ENCODE measurements around the gene SNX15.

SNX15 gene

GRCh38 chr11:64994318-64994717 lies 32.9 kb upstream of the SNX15 start:
- H3K27ac ChIP-seq = no peak overlapping the region
- no peaks in the 10 kb centered on the region for H3K9me3 ChIP-seq
- H3K27me3 ChIP-seq = no peaks in the 10 kb centered on the region
- TF ChIP-seq, protein P1, sequence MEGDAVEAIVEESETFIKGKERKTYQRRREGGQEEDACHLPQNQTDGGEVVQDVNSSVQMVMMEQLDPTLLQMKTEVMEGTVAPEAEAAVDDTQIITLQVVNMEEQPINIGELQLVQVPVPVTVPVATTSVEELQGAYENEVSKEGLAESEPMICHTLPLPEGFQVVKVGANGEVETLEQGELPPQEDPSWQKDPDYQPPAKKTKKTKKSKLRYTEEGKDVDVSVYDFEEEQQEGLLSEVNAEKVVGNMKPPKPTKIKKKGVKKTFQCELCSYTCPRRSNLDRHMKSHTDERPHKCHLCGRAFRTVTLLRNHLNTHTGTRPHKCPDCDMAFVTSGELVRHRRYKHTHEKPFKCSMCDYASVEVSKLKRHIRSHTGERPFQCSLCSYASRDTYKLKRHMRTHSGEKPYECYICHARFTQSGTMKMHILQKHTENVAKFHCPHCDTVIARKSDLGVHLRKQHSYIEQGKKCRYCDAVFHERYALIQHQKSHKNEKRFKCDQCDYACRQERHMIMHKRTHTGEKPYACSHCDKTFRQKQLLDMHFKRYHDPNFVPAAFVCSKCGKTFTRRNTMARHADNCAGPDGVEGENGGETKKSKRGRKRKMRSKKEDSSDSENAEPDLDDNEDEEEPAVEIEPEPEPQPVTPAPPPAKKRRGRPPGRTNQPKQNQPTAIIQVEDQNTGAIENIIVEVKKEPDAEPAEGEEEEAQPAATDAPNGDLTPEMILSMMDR (IDR thresholded peaks at IDR 0.05) = no peak
- H3K4me3 ChIP-seq (ENCODE audit: low read depth in 1 of 2, low read length in 1 of 2) = no peak overlapping the region
- H3K36me3 ChIP-seq = no peaks in the 10 kb centered on the region
- H3K4me1 ChIP-seq (ENCODE audit: control insufficient read depth in 1 of 2, insufficient read depth in 1 of 2, low read depth in 1 of 2, low read length in 1 of 2) = peaks cover 44 to 59% of the 10 kb centered on the region in 2 experiments

DNA sequence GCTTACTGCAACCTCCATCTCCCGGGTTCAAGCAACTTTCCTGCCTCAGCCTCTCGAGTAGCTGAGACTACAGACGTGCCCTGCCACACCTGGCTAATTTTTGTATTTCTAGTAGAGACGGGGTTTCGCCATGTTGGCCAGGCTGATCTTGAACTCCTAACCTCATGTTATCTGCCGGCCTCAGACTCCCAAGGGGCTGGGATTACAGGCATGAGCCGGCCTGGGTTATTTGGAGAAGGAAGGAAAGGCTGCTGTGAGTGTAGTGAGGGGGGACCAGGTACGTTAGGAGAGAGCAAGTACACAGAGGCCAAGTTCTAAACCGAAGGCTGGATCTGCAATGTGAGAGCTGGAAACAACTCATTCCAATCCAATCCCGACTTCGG lies 30.9 kb upstream of the SNX15 start:
- Histone ChIP-seq H3K4me3 (ENCODE audit: low read depth in 1 of 2, low read length in 1 of 2) (peak overlapping the region; percentile 55 to 60), H3K4me1 (ENCODE audit: control insufficient read depth in 1 of 2, insufficient read depth in 1 of 2, low read depth in 1 of 2, low read length in 1 of 2) (peaks cover 24 to 39% of the 10 kb centered on the region in 2 experiments), H3K36me3 (no peaks in the 10 kb centered on the region), H3K27me3 (no peaks in the 10 kb centered on the region), H3K9me3 (no peaks in the 10 kb centered on the region), H3K27ac (peak overlapping the region; percentile 72)
- TF ChIP-seq, protein P1 (IDR thresholded peaks at IDR 0.05) = no peak

DNA sequence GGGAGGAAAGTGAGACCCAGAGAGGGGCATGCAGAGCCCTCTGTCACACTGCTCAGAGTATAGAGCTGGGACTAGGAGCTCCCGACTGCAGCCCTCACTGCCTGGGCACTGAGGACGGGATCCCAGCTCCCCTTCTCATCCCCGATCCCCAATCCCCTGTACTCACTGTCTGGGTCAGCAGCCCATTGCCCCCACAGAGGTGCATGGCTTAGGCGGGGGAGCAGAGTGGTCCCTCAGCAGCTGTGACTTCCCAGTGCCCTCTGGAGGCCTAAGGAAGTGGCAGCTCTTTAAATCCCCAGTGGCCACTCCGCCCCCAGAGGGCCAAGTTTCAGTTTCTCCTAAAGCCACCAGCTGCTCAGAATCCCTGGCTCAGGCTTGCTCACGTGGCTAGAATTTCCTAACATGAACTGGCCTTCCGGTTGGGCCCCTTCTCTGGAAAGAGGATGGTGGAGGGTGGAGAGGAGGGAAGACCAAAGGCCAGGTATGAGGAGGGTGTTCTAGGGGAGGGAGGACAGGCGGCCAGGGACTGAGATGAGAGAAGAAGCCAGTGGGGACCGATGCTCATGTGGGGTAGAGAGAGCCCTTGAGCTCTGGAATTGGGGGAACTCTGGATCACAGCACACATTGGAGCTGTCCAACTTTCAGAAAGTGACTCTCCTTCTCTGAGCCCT lies 30.4 kb upstream of the SNX15 start, which contains the start of gene BATF2:
TSS of gene BATF2 (minus strand) at position 262 of the 671 bp plus-strand sequence. CDS start at position 205, 57 bp downstream.
- TF ChIP-seq, protein P1 (IDR thresholded peaks at IDR 0.05) = peak; percentile 73
- H3K27me3 ChIP-seq = no peaks in the 10 kb centered on the region
- peak within 1 kb of the TSS; percentile 55 to 60 for H3K4me3 ChIP-seq (ENCODE audit: low read depth in 1 of 2, low read length in 1 of 2)
- no peaks in the 10 kb centered on the region for H3K9me3 ChIP-seq
- no peaks in the 10 kb centered on the region for H3K36me3 ChIP-seq
- H3K27ac ChIP-seq = peak within 1 kb of the TSS; percentile 72
- H3K4me1 ChIP-seq (ENCODE audit: control insufficient read depth in 1 of 2, insufficient read depth in 1 of 2, low read depth in 1 of 2, low read length in 1 of 2) = peaks cover 19 to 34% of the 10 kb centered on the region in 2 experiments

DNA sequence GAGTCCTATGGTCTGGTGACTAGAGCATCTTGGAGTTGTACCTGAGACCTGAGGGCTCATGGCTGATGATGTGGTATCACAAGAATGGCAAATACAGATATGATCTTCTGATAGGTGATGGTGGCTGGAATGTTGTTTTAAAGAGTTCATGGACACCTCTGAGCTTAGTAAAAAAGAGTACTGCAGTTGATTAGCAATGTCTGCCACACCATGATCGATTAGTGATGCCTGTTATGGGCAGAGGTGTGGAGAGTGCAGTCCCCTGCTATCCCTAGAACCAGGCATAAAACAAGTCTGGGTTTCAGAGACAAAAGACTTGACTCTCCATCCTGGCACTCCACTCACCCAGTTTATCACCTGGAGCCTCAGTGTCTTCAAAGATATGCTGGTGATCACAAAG lies 29.1 kb upstream of the SNX15 start:
- H3K36me3 ChIP-seq = no peaks in the 10 kb centered on the region

GRCh38 chr11:64998690-64999431 lies 28.4 kb upstream of the SNX15 start:
- Histone ChIP-seq H3K36me3 (no peaks in the 10 kb centered on the region), H3K27ac (no peak overlapping the region), H3K9me3 (no peaks in the 10 kb centered on the region), H3K4me3 (ENCODE audit: low read depth in 1 of 2, low read length in 1 of 2) (no peak overlapping the region), H3K27me3 (no peaks in the 10 kb centered on the region), H3K4me1 (ENCODE audit: control insufficient read depth in 1 of 2, insufficient read depth in 1 of 2, low read depth in 1 of 2, low read length in 1 of 2) (peaks cover 14 to 27% of the 10 kb centered on the region in 2 experiments)
- TF ChIP-seq, protein P1 (IDR thresholded peaks at IDR 0.05) = no peak

More for the DNA sequence above, 29.1 kb upstream of the SNX15 start:
- Histone ChIP-seq H3K27ac (no peak overlapping the region), H3K4me1 (ENCODE audit: control insufficient read depth in 1 of 2, insufficient read depth in 1 of 2, low read depth in 1 of 2, low read length in 1 of 2) (peaks cover 14 to 27% of the 10 kb centered on the region in 2 experiments), H3K27me3 (no peaks in the 10 kb centered on the region), H3K9me3 (no peaks in the 10 kb centered on the region), H3K4me3 (ENCODE audit: low read depth in 1 of 2, low read length in 1 of 2) (no peak overlapping the region)
- TF ChIP-seq, protein P1 (IDR thresholded peaks at IDR 0.05) = no peak

Measured in neutrophil (primary cell).